Activated CD4-positive, alpha-beta T cell treated with anti-CD3 and anti-CD28 coated beads for 36 hours (primary cell): ENCODE measurements around the gene NSUN4. TPM values are rescaled to one million over a fixed set of nuclear protein-coding genes. Genes with fewer than 3 reads are reported as not detected.

Experiments
- ATAC-seq: fragments of 200-7000 bp; cut with Tn5 transposase; one replicate; pipeline ENCODE4 v1.10.0; 2021; ENCODE audit warnings: mild to moderate bottlenecking, moderate library complexity
- CTCF ChIA-PET: fragments of 350-600 bp; sonication (Branson Sonifier 250); formaldehyde crosslinking; loops from one replicate; lab custom pipeline; 2021; ENCODE audit warnings: antibody characterized with exemption; lab: Charles Lee
- POLR2A ChIA-PET: fragments of 350-600 bp; sonication (Branson Sonifier 250); formaldehyde crosslinking; loops from one replicate; lab custom pipeline; 2021; ENCODE audit warnings: antibody characterized with exemption, inconsistent platforms; lab: Charles Lee
- DNase-seq: peaks from one replicate; pipeline ENCODE4 v3.0.0-alpha.2; 2020
- H3K27ac Mint-ChIP-seq: one replicate; pipeline ENCODE4 v1.8.0; 2021; ENCODE audit warnings: mixed read lengths
- H3K27me3 Mint-ChIP-seq: one replicate; pipeline ENCODE4 v1.8.0; 2021; ENCODE audit warnings: mixed read lengths
- H3K36me3 Mint-ChIP-seq: one replicate; pipeline ENCODE4 v1.8.0; 2021; ENCODE audit warnings: low read depth, mixed read lengths
- H3K4me1 Mint-ChIP-seq: one replicate; pipeline ENCODE4 v1.8.0; 2021; ENCODE audit warnings: mixed read lengths
- H3K4me3 Mint-ChIP-seq: one replicate; pipeline ENCODE4 v1.8.0; 2021; ENCODE audit warnings: mild to moderate bottlenecking, moderate library complexity, mixed read lengths
- H3K9me3 Mint-ChIP-seq: one replicate; pipeline ENCODE4 v1.8.0; 2021; ENCODE audit warnings: low read depth, mixed read lengths
- intact Hi-C, 2 experiments: fragments of 100-400 bp; cut with DNase I in 1 of 2; cut with micrococcal nuclease in 1 of 2; formaldehyde crosslinking; loops; one replicate each; pipeline versions ENCODE4 v1.14.2 to v1.15.1; 2022 to 2024; cut with DNase I, micrococcal nuclease
- total RNA-seq, 2 experiments: library from RNA; stranded (reverse); gene quantifications; one replicate each; pipeline ENCODE4 v1.2.3, GENCODE V29; 2021

Gene NSUN4
- total RNA-seq, 2 experiments from 2014 or later, result 26.1 to 31.3 TPM

DNA sequence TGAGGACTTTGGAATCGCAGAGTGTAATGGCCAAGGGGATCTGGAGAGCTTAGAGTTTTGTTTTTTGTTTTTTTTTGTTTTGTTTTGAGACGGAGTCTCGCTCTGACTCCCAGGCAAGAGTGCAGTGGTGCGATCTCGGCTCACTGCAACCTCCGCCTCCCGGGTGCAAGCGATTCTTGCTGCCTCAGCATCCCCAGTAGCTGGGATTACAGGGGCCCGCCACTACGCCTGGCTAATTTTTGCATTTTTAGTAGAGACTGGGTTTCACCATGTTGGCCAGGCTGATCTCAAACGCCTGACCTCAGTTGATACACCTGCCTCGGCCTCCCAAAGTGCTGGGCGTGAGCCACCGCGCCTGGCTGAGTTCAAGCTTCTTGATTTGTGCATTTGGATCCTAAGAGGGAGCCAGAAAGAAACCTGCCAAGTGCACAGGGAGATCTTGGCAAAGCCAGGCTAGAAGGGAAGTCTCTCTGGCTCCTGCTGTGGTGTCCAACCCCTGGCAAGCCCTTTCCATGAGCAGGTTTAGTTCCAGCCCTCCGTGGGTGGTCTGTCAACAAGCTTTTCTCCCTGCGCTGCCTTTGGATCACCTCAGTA is 54.4 kb downstream of the NSUN4 start:
- DNase-seq (no peak), ATAC-seq (no peak)
- Mint-ChIP-seq H3K36me3 (peaks cover 12% of the 10 kb centered on the region), H3K27me3 (peaks cover 8% of the 10 kb centered on the region), H3K9me3 (peaks cover 17% of the 10 kb centered on the region), H3K4me1 (peaks cover 9% of the 10 kb centered on the region), H3K4me3 (peak overlapping the region; percentile 66), H3K27ac (no peak overlapping the region)
- CTCF ChIA-PET, result interaction anchor here (0.6 kb wide), 1 partner anchor 59 kb away, joined by 3 read pairs; no protein-coding TSS in a partner anchor
- intact Hi-C loops, result loop anchor here in 1 of 2 experiments (1.0 to 5.0 kb wide), 2 partner anchors 148 to 322 kb away; partner anchors contain the start of genes EFCAB14 and RAD54L
- POLR2A ChIA-PET, result no interaction called here

DNA sequence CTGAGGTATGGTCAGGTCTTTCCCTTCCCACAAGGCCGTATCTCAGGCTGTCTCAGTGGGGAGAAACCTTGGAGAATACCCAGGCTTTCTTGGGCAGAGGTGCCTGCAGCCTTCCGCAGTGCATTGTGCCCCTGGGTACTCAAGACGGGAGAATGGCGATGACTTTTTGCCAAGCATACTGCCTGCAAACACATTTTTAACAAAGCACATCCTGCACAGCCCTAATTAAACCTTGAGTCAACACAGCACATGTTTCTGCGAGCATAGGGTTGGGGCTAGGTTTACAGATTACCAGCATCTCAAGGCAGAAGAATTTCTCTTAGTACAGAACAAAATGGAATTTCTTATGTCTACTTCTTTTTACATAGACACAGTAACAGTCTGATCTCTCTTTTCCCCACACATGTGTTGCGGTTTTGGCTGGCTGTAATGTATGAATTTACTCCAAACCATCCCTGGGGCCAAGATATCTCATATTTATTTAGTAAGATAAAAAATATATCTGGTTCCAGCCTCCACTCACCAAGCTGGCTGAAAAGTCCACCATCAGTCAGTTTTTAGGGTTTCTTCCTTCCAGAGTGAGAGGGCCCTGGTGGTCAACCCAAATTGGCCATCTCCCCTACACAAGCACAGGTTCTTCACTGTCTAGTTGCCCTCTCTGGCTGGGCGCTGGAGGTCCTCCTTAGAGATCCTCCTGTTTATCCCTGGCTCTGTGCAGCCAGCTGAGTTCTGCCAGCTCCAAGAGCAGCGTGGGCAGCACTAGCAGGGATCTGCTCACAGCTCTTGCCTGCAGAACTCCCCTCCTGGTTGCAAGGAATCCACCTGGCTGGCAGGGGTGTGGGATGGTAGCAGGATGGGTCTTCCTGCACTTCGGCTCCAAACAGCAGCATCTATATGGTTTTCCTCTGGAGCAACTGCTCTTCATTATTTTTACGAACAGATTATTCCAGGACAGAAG is 56.1 kb downstream of the NSUN4 start:
- Mint-ChIP-seq H3K4me3 (no peak overlapping the region), H3K36me3 (peaks cover 12% of the 10 kb centered on the region), H3K27me3 (peaks cover 8% of the 10 kb centered on the region), H3K9me3 (peaks cover 17% of the 10 kb centered on the region), H3K27ac (no peak overlapping the region), H3K4me1 (peaks cover 9% of the 10 kb centered on the region)
- intact Hi-C loops, result no loop called here
- ATAC-seq, result no peak
- POLR2A ChIA-PET, result no interaction called here
- DNase-seq, result no peak
- CTCF ChIA-PET, result interaction anchor here (0.7 kb wide), 1 partner anchor 131 kb away, joined by 7 read pairs; no protein-coding TSS in a partner anchor

DNA sequence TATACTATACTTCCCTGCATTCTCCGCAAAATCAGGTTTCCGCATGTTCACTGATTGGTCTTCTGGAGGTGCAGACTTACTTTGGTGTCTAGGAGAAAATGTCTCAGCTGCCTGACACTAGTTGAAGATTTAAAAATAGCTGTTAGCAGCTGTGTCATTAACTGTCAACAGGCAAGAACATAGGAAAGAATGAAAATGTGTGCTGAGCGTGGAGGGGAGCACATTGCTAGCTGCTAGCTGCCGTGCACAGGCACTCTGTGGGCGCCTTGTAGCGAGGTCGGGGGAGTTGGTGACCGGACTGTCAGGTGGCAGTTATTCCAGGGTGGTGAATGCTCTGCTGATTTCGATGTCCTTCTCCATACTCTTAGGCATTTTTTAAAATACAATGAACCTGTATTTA is 58.7 kb downstream of the NSUN4 start:
- ChIA-PET POLR2A (no interaction called here), CTCF (no interaction called here)
- Mint-ChIP-seq H3K4me1 (peaks cover 4% of the 10 kb centered on the region), H3K9me3 (no peaks in the 10 kb centered on the region), H3K4me3 (no peak overlapping the region), H3K36me3 (no peaks in the 10 kb centered on the region), H3K27ac (no peak overlapping the region), H3K27me3 (peaks cover 3% of the 10 kb centered on the region)
- DNase-seq (no peak), ATAC-seq (no peak)
- intact Hi-C loops, result no loop called here

GRCh38 chr1:46400421-46400820 is 59.8 kb downstream of the NSUN4 start:
- DNase-seq, result no peak
- H3K9me3 Mint-ChIP-seq, result no peaks in the 10 kb centered on the region
- H3K4me3 Mint-ChIP-seq, result no peak overlapping the region
- H3K27ac Mint-ChIP-seq, result no peak overlapping the region
- ChIA-PET CTCF (interaction anchor here (0.6 to 1.7 kb wide), 4 partner anchors 9 to 42 kb away, joined by 3 to 6 read pairs (median 3); no protein-coding TSS in a partner anchor), POLR2A (no interaction called here)
- intact Hi-C loops, result no loop called here
- no peaks in the 10 kb centered on the region for H3K36me3 Mint-ChIP-seq
- no peak for ATAC-seq
- H3K27me3 Mint-ChIP-seq, result no peaks in the 10 kb centered on the region
- no peaks in the 10 kb centered on the region for H3K4me1 Mint-ChIP-seq

DNA sequence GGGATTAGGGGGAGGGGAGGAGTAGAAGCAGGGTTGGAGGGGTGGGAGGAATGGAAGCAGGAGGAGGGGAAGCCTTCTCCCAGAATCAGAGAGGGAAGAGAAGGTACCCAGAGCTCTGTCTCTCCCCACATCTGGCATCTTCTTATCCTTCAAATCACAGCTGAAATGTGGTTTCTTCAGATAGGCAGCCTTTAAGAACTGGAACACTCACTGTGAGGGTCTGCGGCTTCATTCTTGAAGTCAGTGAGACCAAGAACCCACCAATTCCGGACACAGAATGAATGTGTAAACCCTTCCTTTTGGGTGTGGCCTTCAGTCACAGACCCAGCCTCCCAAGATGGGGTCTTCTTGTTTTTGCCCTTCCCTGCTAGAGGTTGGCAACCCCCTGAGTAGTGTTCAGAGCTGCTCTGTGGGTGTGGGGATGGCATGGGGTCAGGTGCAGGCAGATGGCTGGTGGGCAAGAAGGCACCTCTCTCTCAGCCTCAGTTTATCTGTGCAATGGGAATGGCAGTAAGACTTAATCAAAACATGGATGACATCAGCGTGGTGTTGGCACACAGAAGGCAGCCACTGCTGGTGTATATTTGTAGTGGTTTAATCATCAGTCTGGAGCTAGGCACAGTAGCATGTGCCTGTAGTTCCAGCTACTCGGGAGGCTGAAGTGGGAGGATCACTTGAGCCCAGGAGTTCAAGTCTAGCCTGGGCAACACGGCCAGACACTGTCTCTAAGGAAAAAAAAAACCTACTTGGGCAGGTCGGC is 60.7 kb downstream of the NSUN4 start:
- no peaks in the 10 kb centered on the region for H3K9me3 Mint-ChIP-seq
- CTCF ChIA-PET, result interaction anchor here (0.7 to 1.7 kb wide), 3 partner anchors 8 to 93 kb away, joined by 3 to 6 read pairs (median 4); no protein-coding TSS in a partner anchor
- no peak overlapping the region for H3K4me3 Mint-ChIP-seq
- intact Hi-C loops, result no loop called here
- POLR2A ChIA-PET, result interaction anchor here (0.6 kb wide), 1 partner anchor 33 kb away, joined by 3 read pairs; no protein-coding TSS in a partner anchor
- no peaks in the 10 kb centered on the region for H3K4me1 Mint-ChIP-seq
- DNase-seq, result no peak
- no peaks in the 10 kb centered on the region for H3K36me3 Mint-ChIP-seq
- no peak overlapping the region for H3K27ac Mint-ChIP-seq
- no peak for ATAC-seq
- no peaks in the 10 kb centered on the region for H3K27me3 Mint-ChIP-seq

GRCh38 chr1:46401964-46402626 is 61.5 kb downstream of the NSUN4 start:
- no peak for ATAC-seq
- no peaks in the 10 kb centered on the region for H3K9me3 Mint-ChIP-seq
- intact Hi-C loops, result no loop called here
- H3K4me3 Mint-ChIP-seq, result no peak overlapping the region
- no peaks in the 10 kb centered on the region for H3K27me3 Mint-ChIP-seq
- no peaks in the 10 kb centered on the region for H3K36me3 Mint-ChIP-seq
- no peak overlapping the region for H3K27ac Mint-ChIP-seq
- POLR2A ChIA-PET, result interaction anchor here (0.6 to 0.7 kb wide), 2 partner anchors 32 to 153 kb away, joined by 3 read pairs; no protein-coding TSS in a partner anchor
- no peaks in the 10 kb centered on the region for H3K4me1 Mint-ChIP-seq
- DNase-seq, result no peak
- CTCF ChIA-PET, result interaction anchor here (0.7 to 1.2 kb wide), 3 partner anchors 20 to 93 kb away, joined by 3 to 4 read pairs (median 4); no protein-coding TSS in a partner anchor

DNA sequence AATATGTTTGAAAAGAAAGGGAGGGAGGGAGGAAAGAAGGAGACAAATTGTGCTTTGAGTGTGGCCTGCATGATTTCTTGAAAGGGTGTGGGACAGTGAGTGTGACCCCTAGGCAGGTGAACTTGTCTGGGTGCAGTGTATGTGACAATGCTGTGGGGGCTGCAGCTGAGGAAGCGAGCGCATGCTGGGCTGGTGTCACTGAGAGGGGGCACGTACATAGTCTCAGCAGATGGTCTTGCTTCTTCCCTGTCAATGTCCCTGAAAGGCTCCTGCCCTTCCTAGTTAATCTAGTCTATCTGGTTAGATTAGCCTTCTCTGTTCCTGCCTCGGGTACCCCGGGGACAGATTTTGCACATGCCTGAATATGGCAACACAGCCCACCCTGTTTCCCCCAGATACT is 63.3 kb downstream of the NSUN4 start:
- Mint-ChIP-seq H3K36me3 (no peaks in the 10 kb centered on the region), H3K27ac (no peak overlapping the region), H3K27me3 (no peaks in the 10 kb centered on the region), H3K9me3 (no peaks in the 10 kb centered on the region), H3K4me1 (no peaks in the 10 kb centered on the region), H3K4me3 (no peak overlapping the region)
- POLR2A ChIA-PET, result no interaction called here
- intact Hi-C loops, result no loop called here
- CTCF ChIA-PET, result interaction anchor here (0.6 to 1.3 kb wide), 3 partner anchors 10 to 131 kb away, joined by 3 read pairs; a partner anchor contains a TSS
- ATAC-seq, result no peak
- DNase-seq, result no peak

GRCh38 chr1:46404482-46405196 is 64.0 kb downstream of the NSUN4 start:
- Mint-ChIP-seq H3K4me3 (no peak overlapping the region), H3K27ac (no peak overlapping the region), H3K36me3 (no peaks in the 10 kb centered on the region), H3K9me3 (no peaks in the 10 kb centered on the region), H3K27me3 (no peaks in the 10 kb centered on the region), H3K4me1 (no peaks in the 10 kb centered on the region)
- intact Hi-C loops, result loop anchor here in 1 of 2 experiments (5.0 kb wide), 1 partner anchor 323 kb away; no protein-coding TSS in a partner anchor
- DNase-seq, result no peak
- ChIA-PET CTCF (interaction anchor here (0.6 to 1.3 kb wide), 4 partner anchors 9 to 131 kb away, joined by 3 read pairs; a partner anchor contains a TSS), POLR2A (no interaction called here)
- no peak for ATAC-seq

DNA sequence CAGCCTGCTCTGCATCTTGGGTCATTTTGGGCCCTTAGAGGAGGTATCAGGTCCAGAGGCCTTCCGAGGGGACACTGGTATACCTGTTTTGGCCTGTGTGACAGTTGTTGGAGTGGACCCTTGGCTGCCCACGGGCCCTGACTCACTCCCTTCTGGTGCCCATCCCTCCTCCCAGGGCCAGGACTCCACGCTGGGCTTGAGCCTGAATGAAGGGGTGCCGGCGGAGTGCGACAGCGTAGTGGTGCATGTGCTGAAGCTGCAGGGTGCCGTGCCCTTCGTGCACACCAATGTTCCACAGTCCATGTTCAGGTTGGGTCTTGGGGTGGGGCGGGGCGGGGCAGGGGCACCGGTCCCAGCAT is 64.6 kb downstream of the NSUN4 start:
- ATAC-seq (no peak), DNase-seq (no peak)
- ChIA-PET POLR2A (no interaction called here), CTCF (interaction anchor here (0.6 to 0.8 kb wide), 4 partner anchors 13 to 102 kb away, joined by 3 to 5 read pairs (median 4); no protein-coding TSS in a partner anchor)
- Mint-ChIP-seq H3K4me1 (no peaks in the 10 kb centered on the region), H3K27me3 (no peaks in the 10 kb centered on the region), H3K9me3 (no peaks in the 10 kb centered on the region), H3K4me3 (no peak overlapping the region), H3K36me3 (no peaks in the 10 kb centered on the region), H3K27ac (no peak overlapping the region)
- intact Hi-C loops, result loop anchor here in 1 of 2 experiments (5.0 kb wide), 1 partner anchor 322 kb away; no protein-coding TSS in a partner anchor

DNA sequence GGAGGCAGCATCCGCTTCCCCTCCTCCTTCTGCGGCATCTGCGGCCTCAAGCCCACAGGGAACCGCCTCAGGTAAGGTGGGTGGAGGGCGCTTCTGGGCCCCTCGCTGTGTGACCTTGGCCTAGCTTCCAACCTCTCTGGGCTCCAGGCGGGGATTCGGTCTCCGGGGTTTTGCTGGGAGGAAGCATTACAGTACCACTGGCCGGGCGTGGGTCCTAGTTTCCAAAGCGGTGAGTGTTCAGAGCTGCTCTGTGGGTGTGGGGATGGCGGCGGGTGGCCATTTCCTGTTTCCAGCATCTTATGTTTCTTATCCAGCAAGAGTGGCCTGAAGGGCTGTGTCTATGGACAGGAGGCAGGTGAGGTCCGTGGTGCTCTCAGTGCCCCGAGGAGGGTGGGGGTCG is 65.1 kb downstream of the NSUN4 start:
- intact Hi-C loops, result loop anchor here (1.0 to 5.0 kb wide), 3 partner anchors 37 to 322 kb away; no protein-coding TSS in a partner anchor
- Mint-ChIP-seq H3K36me3 (no peaks in the 10 kb centered on the region), H3K4me1 (no peaks in the 10 kb centered on the region), H3K27me3 (no peaks in the 10 kb centered on the region), H3K27ac (no peak overlapping the region), H3K9me3 (no peaks in the 10 kb centered on the region), H3K4me3 (no peak overlapping the region)
- ATAC-seq (no peak), DNase-seq (no peak)
- ChIA-PET POLR2A (no interaction called here), CTCF (interaction anchor here (0.6 to 0.8 kb wide), 4 partner anchors 25 to 103 kb away, joined by 3 to 5 read pairs (median 4); no protein-coding TSS in a partner anchor)
